ENCODE measurements around the gene PLXNA4.

The PLXNA4 gene

GRCh38 chr7:132252793-132253100 lies 323.5 kb downstream of the PLXNA4 start:
- DNase-seq, result no peak

GRCh38 chr7:132251327-132251659 lies 325.0 kb downstream of the PLXNA4 start:
- no peak for DNase-seq

GRCh38 chr7:132250480-132251326 lies 325.6 kb downstream of the PLXNA4 start:
- no peak for DNase-seq

DNA sequence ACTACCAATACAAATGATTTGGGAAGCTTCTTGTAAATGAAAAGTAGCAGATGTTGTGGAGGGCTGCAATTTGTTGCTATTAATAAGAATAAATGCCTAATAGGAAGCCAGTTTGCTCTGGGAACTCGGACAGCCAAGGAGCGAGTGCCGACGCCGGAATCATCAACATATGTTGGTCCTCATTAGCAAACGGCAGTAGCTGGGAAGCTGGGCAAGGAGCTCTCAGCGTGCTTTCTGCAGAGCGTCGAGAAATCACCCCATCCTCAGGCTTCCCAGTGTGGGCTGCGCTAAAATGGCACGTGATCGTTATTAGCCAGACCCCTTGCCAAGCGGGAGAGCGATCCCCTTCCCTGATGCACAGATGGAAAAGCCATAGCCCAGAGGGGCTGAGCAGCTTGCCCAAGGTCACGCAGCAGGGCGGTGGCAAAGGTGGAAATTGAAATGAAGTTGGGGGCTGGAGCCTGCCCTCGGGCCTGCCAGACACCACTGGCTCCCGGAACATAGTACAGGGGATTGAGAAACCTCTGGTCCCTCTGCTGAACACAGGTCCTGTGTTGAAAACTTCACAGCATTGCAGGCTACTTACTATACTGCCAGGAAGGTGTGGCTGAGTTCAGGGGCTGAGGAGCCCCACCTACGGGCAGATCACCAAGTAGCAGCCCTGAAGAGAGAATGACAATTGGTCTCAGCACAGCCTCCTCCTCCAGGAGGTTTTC lies 326.9 kb downstream of the PLXNA4 start:
- peak; percentile 36 to 67 for DNase-seq

DNA sequence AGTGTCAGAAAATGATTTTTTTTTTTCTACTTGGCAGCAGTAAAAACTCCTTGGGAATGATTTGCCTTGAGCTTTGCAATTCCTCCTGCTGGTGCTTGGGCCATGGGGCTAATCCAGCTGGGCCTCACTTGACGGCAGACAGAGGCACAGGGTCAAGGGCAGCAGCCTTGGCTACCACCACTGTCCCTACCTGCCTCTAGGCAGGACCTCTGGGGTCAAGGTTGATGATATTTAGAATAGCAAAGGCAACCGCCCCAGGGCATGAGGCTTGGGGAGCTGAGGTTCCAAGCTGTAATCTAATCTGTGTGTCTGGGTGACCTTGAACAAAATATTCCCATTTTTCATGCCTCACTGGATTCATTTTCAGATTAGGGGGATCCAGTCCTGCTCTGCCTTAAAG lies 327.4 kb downstream of the PLXNA4 start:
- no peak for DNase-seq

DNA sequence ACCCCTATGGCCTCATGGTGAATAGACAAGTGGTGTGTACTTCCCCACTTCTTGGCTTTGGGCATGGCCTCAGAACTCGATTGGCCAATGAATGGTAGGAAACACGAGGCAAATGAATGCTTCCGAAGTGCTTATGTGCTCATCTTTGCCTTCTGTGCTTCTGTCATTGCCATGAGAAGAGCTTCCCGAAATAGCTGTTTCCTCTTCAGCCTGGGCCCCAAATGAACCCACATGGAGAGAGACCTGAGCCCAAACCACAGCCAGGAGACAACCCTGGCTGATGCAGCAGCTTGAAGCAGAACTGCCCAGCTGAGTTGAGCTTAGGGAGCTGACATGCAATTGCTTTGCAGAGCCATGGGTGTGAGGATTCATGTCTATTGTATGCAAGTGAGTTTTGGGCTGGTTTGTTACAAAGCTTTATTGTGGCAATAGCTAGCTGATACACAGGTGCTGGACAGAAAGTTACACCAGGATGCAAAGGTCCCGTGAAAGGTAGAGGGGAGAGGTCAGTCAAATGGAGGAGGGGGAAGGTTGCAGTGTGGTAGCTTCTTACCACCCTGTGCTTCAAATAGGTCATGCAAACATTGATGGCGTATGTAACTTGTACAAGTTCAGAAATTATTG lies 328.2 kb downstream of the PLXNA4 start:
- no peak for DNase-seq

DNA sequence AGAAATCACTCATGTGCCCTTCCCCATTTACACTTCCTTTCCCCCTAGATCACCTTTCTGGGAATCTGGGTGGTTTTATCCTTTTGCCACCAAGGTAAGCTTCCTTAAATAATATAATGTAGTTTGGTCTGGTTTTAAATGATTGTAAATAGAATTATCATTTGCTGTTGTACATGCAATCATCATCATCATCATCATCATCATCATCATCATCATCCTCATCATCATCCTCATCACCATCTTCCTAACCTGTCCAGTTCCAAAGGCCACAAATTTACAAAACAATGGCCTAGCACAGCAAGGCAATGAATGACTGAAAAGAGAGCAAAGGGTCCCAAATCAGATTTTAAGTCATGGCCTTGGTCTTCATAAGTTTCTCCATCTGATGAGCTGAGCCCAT lies 329.7 kb downstream of the PLXNA4 start:
- no peak for DNase-seq

DNA sequence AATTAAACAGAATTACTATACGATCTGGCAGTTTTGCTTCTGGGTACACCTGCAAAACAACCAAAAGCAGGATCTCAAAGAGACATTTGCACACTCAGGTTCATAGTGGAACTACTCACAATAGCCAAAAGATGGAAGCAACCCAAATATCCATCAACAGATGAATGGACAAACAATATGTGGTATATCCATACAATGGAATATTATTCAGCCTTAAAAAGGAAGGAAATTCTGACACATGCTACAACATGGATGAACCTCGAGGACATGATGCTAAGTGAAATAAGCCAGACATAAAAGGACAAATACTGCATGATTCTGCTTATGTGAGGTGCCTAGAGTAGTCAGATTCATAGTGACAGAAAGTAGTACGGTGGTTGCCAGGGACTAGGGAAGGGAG lies 330.7 kb downstream of the PLXNA4 start:
- no peak for DNase-seq

DNA sequence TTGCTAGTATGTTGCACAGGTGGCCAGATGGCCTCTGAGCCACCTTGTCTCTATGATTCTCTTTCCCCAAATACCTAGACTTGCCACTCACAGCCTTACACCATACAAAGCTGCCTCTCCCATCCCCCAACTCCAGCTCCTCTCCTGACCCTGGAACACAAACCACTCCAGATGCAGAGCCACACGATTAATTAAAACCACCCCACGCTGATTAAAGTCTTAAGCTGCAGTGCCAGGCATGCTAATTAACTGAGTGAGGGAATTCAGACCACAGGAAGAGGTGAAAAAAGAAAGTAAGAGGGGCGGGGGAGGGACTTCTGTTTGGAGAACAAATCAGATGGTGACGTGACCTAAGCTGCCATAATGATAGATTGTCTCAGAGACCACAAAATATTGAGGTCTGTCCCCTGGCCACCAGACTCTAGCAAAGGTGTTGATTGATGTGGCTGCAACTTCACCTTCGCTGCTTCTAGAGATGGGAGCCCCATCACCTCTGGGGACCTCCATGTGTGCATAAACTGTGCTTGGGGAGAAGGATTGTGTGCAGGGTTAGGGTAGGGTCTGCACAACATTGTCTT lies 331.3 kb downstream of the PLXNA4 start:
- no peak for DNase-seq

GRCh38 chr7:132243463-132243862 lies 332.8 kb downstream of the PLXNA4 start:
- DNase-seq, result no peak

DNA sequence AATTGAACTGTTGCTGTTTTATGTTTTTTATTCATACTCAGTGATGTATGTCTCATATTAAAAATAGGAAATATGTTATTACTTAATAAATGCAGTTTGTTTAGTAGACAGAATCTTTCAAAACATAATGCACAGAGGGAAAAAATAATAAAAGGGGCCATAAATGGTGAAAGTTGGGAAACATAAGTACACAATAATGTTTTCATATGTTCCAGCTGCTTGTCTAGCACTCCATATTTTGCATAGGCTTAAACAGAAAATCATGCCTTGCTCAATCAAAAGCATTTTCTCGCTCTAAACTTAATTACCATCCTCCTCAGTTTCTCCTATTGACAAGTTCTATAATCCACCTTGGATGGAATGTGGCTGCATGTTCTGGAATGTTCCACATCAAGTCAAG lies 333.2 kb downstream of the PLXNA4 start:
- no peak for DNase-seq

- DNase-seq, result no peak
These were observed 334.0 kb downstream of the PLXNA4 start for GRCh38 chr7:132242192-132242812.

- DNase-seq, result no peak
These were observed 335.3 kb downstream of the PLXNA4 start for GRCh38 chr7:132240821-132241422.

GRCh38 chr7:132240262-132240661 lies 336.0 kb downstream of the PLXNA4 start:
- DNase-seq, result no peak

DNA sequence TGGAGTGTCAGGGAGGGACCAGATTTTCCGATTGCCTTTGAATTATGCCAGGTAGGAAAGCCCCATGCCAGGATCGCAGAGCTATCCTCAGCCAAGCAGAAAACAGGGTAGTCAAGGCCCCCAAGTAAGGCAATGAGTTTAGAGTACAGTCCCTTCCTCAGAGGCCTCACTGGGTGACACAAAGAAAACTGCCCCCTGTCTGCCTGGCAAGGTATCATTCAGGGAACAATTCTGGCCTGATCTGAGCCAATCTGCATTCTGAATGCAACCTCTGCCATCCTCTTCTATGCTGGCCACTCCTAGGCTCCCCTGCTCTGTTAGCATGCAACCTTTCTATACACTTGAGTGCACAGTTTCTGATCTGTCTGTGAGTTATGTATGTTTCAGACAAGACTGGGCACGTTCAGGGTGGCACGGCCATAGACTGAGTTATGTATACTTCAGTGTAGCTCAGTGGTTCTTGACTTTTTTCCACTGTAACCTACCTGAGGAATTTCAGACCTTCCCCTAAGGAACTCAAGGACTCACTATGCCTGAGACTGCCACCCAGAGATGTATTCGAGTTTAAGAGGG lies 336.8 kb downstream of the PLXNA4 start:
- no peak for DNase-seq

- DNase-seq, result no peak
These were observed 341.6 kb downstream of the PLXNA4 start for GRCh38 chr7:132234711-132235110.

DNA sequence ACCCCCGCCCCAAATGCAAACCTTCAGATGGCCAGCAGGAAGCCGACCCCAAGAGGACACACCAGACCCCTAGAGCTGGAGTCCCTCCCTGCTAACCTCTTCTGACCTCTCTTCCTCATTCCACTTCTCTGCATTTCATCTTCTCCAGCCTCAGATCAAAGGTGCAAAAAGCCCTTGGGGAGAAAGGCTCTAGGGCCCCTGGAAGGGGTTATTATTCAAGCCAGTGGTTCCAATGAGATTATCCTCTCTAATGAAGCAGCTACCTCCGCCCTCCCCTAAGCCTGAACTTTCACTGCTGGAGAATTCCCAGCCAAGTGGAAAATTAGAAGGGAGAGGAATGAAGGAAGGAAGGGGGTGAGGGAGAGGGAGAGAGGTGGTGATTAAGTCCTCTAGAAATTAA lies 343.9 kb downstream of the PLXNA4 start:
- DNase-seq, result no peak

DNA sequence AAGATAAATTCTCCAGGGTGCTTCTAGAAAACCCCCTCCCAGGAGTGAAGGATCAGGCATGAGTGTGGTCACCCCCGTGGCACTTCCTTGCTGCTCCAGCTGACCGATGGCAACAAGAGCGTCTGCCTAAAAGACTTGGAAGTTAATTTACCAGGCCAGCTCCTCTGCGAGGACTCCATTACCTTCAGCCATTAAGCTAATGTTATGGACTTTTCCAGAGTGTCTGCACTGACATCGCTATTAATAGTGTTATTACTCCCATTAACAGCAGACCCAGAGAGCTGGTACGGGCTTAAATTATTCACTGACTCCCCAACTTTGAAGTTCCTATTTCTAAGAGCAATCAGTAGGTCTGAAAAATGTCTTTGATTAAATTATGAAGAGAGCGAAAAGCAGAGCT lies 345.8 kb downstream of the PLXNA4 start:
- DNase-seq, result no peak

- no peak for DNase-seq
These were observed 348.0 kb downstream of the PLXNA4 start for GRCh38 chr7:132228240-132228639.

DNA sequence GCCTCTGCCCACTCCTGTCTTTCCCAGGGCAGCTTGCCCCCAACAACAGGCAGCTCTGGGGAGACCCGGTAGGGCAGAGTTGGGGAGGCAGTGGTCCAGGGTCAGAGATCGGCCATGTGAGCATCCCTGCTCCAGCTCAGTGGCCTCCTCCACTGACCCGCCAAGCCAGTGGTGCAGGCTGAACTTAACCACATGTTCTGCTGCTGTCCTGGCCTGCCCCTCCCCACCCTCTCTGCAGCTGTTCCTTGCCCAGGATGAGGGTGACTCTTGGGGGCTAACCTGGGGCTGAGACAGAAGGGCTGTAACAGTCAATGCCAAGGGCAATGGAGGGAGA lies 349.3 kb downstream of the PLXNA4 start:
- no peak for DNase-seq

GRCh38 chr7:132226046-132226956 lies 350.0 kb downstream of the PLXNA4 start:
- no peak for DNase-seq

All from NCI-H524 (cell line).